ENCODE results near the gene TRIM25.

TRIM25 gene

GRCh38 chr17:56876766-56877179, 37.1 kb downstream of the TRIM25 start:
- Histone ChIP-seq H3K36me3 (ENCODE audit: control insufficient read depth, insufficient read depth, low read length) (no peaks in the 10 kb centered on the region), H3K27me3 (ENCODE audit: control insufficient read depth, insufficient read depth, low read length) (no peaks in the 10 kb centered on the region), H3K9ac (ENCODE audit: low read depth, low read length) (no peak overlapping the region), H3K4me1 (ENCODE audit: control insufficient read depth, insufficient read depth, low read length) (no peaks in the 10 kb centered on the region), H3K9me3 (ENCODE audit: control insufficient read depth, insufficient read depth, low read length) (no peaks in the 10 kb centered on the region), H3K4me3 (ENCODE audit: low read depth, low read length) (no peak overlapping the region)

- H3K4me1 ChIP-seq (ENCODE audit: control insufficient read depth, insufficient read depth, low read length), result no peaks in the 10 kb centered on the region
- no peak overlapping the region for H3K4me3 ChIP-seq (ENCODE audit: low read depth, low read length)
- no peaks in the 10 kb centered on the region for H3K36me3 ChIP-seq (ENCODE audit: control insufficient read depth, insufficient read depth, low read length)
- H3K9ac ChIP-seq (ENCODE audit: low read depth, low read length), result no peak overlapping the region
- H3K27me3 ChIP-seq (ENCODE audit: control insufficient read depth, insufficient read depth, low read length), result no peaks in the 10 kb centered on the region
- H3K9me3 ChIP-seq (ENCODE audit: control insufficient read depth, insufficient read depth, low read length), result no peaks in the 10 kb centered on the region
Observed at GRCh38 chr17:56870081-56870651, 43.7 kb downstream of the TRIM25 start.

GRCh38 chr17:56868716-56869115, 45.1 kb downstream of the TRIM25 start:
- Histone ChIP-seq H3K9me3 (ENCODE audit: control insufficient read depth, insufficient read depth, low read length) (no peaks in the 10 kb centered on the region), H3K27me3 (ENCODE audit: control insufficient read depth, insufficient read depth, low read length) (no peaks in the 10 kb centered on the region), H3K9ac (ENCODE audit: low read depth, low read length) (no peak overlapping the region), H3K36me3 (ENCODE audit: control insufficient read depth, insufficient read depth, low read length) (no peaks in the 10 kb centered on the region), H3K4me1 (ENCODE audit: control insufficient read depth, insufficient read depth, low read length) (no peaks in the 10 kb centered on the region), H3K4me3 (ENCODE audit: low read depth, low read length) (no peak overlapping the region)

- Histone ChIP-seq H3K9me3 (ENCODE audit: control insufficient read depth, insufficient read depth, low read length) (no peaks in the 10 kb centered on the region), H3K9ac (ENCODE audit: low read depth, low read length) (no peak overlapping the region), H3K4me1 (ENCODE audit: control insufficient read depth, insufficient read depth, low read length) (no peaks in the 10 kb centered on the region), H3K27me3 (ENCODE audit: control insufficient read depth, insufficient read depth, low read length) (no peaks in the 10 kb centered on the region), H3K36me3 (ENCODE audit: control insufficient read depth, insufficient read depth, low read length) (no peaks in the 10 kb centered on the region), H3K4me3 (ENCODE audit: low read depth, low read length) (no peak overlapping the region)
Observed at GRCh38 chr17:56867948-56868376, 45.9 kb downstream of the TRIM25 start.

DNA sequence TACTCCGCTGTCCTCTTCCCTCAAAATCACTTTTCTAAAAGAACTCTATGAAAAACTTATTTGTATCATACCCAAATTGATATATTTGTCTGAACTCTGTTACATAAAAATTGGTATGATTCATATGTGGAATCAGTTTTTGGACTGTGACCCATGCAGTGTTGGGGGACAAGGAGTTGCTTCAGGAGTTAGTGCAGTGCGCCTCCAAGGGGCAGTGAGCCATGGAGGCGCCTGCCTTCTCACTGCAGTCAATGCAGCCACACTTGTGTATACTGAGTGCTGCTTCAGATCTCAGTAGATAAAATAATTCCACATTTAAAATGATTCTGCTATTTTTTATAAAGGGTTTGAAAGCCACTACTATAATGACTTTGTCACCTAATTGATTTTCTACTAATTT, 47.4 kb downstream of the TRIM25 start:
- no peak overlapping the region for H3K4me3 ChIP-seq (ENCODE audit: low read depth, low read length)
- no peaks in the 10 kb centered on the region for H3K27me3 ChIP-seq (ENCODE audit: control insufficient read depth, insufficient read depth, low read length)
- no peaks in the 10 kb centered on the region for H3K36me3 ChIP-seq (ENCODE audit: control insufficient read depth, insufficient read depth, low read length)
- H3K9ac ChIP-seq (ENCODE audit: low read depth, low read length), result no peak overlapping the region
- no peaks in the 10 kb centered on the region for H3K9me3 ChIP-seq (ENCODE audit: control insufficient read depth, insufficient read depth, low read length)
- H3K4me1 ChIP-seq (ENCODE audit: control insufficient read depth, insufficient read depth, low read length), result no peaks in the 10 kb centered on the region

GRCh38 chr17:56866076-56866475, 47.8 kb downstream of the TRIM25 start:
- H3K27me3 ChIP-seq (ENCODE audit: control insufficient read depth, insufficient read depth, low read length), result no peaks in the 10 kb centered on the region
- no peaks in the 10 kb centered on the region for H3K36me3 ChIP-seq (ENCODE audit: control insufficient read depth, insufficient read depth, low read length)
- H3K4me3 ChIP-seq (ENCODE audit: low read depth, low read length), result no peak overlapping the region
- H3K4me1 ChIP-seq (ENCODE audit: control insufficient read depth, insufficient read depth, low read length), result no peaks in the 10 kb centered on the region
- H3K9me3 ChIP-seq (ENCODE audit: control insufficient read depth, insufficient read depth, low read length), result no peaks in the 10 kb centered on the region
- no peak overlapping the region for H3K9ac ChIP-seq (ENCODE audit: low read depth, low read length)

DNA sequence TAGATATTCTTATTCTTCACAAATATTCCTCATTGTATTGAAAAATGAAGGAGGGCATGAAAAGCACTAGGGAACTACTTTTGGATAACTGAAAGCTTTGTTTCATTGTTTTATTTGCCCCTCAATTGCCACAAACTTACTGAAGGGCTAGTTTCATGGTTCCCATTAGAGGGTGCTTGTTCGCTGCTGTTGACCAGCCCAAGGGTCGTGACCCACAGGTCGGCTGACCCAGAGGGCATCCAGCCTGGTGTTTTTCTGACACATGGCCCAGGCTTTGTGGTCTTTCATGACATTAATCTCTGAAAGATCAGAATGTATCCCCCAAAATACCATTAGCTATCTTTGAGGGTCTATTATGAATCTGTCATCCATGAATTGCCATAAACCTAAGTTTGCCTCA, 49.9 kb downstream of the TRIM25 start:
- H3K4me3 ChIP-seq (ENCODE audit: low read depth, low read length), result no peak overlapping the region
- H3K36me3 ChIP-seq (ENCODE audit: control insufficient read depth, insufficient read depth, low read length), result no peaks in the 10 kb centered on the region
- H3K4me1 ChIP-seq (ENCODE audit: control insufficient read depth, insufficient read depth, low read length), result peaks cover 2% of the 10 kb centered on the region
- no peaks in the 10 kb centered on the region for H3K9me3 ChIP-seq (ENCODE audit: control insufficient read depth, insufficient read depth, low read length)
- no peak overlapping the region for H3K9ac ChIP-seq (ENCODE audit: low read depth, low read length)
- H3K27me3 ChIP-seq (ENCODE audit: control insufficient read depth, insufficient read depth, low read length), result no peaks in the 10 kb centered on the region

DNA sequence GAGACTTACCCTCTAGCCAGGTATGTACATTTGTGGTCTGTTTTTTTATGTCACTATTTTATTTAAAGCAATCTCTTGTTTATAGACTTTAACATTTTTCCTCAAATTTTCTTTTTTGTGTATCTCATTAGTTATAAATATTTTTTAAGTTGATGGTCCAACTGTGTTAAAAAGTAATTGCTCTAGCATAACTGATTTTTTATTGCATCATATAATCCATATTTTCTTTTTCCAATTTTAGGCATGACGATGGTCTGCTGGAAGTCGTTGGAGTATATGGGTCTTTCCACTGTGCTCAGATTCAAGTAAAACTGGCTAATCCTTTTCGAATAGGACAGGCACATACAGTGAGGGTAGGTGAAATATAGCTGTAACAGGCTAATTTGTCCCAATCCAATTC, 52.0 kb downstream of the TRIM25 start:
- peaks cover 2% of the 10 kb centered on the region for H3K4me1 ChIP-seq (ENCODE audit: control insufficient read depth, insufficient read depth, low read length)
- H3K4me3 ChIP-seq (ENCODE audit: low read depth, low read length), result no peak overlapping the region

GRCh38 chr17:56851008-56851407, 62.8 kb downstream of the TRIM25 start:
- H3K4me1 ChIP-seq (ENCODE audit: control insufficient read depth, insufficient read depth, low read length), result no peaks in the 10 kb centered on the region
- no peak overlapping the region for H3K4me3 ChIP-seq (ENCODE audit: low read depth, low read length)
- no peaks in the 10 kb centered on the region for H3K27me3 ChIP-seq (ENCODE audit: control insufficient read depth, insufficient read depth, low read length)
- H3K9ac ChIP-seq (ENCODE audit: low read depth, low read length), result no peak overlapping the region
- no peaks in the 10 kb centered on the region for H3K9me3 ChIP-seq (ENCODE audit: control insufficient read depth, insufficient read depth, low read length)
- no peaks in the 10 kb centered on the region for H3K36me3 ChIP-seq (ENCODE audit: control insufficient read depth, insufficient read depth, low read length)

More for the DNA sequence above, 52.0 kb downstream of the TRIM25 start:
- Histone ChIP-seq H3K9ac (ENCODE audit: low read depth, low read length) (no peak overlapping the region), H3K36me3 (ENCODE audit: control insufficient read depth, insufficient read depth, low read length) (no peaks in the 10 kb centered on the region), H3K27me3 (ENCODE audit: control insufficient read depth, insufficient read depth, low read length) (no peaks in the 10 kb centered on the region), H3K9me3 (ENCODE audit: control insufficient read depth, insufficient read depth, low read length) (no peaks in the 10 kb centered on the region)

DNA sequence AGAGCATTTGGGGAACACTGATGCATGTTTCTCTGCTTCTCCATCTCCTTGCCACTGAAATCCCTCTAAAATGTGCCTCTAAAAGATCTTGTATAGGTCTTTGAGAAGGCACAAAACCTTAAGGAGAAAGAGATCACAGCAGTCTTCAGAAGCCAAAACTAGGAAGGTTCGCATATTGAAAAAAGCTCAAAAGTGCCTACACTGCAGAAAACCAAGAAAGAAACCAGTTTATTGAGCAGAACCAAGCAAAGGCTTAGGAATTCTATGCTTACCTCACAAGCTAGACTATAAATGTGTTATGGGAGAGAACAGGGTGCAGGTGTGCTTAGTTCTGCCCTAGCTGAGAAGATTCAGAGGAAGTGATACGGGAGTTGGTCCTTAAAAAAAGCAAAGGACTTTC, 63.3 kb downstream of the TRIM25 start:
- Histone ChIP-seq H3K9me3 (ENCODE audit: control insufficient read depth, insufficient read depth, low read length) (no peaks in the 10 kb centered on the region), H3K4me3 (ENCODE audit: low read depth, low read length) (no peak overlapping the region), H3K36me3 (ENCODE audit: control insufficient read depth, insufficient read depth, low read length) (no peaks in the 10 kb centered on the region), H3K4me1 (ENCODE audit: control insufficient read depth, insufficient read depth, low read length) (no peaks in the 10 kb centered on the region), H3K9ac (ENCODE audit: low read depth, low read length) (no peak overlapping the region), H3K27me3 (ENCODE audit: control insufficient read depth, insufficient read depth, low read length) (no peaks in the 10 kb centered on the region)

DNA sequence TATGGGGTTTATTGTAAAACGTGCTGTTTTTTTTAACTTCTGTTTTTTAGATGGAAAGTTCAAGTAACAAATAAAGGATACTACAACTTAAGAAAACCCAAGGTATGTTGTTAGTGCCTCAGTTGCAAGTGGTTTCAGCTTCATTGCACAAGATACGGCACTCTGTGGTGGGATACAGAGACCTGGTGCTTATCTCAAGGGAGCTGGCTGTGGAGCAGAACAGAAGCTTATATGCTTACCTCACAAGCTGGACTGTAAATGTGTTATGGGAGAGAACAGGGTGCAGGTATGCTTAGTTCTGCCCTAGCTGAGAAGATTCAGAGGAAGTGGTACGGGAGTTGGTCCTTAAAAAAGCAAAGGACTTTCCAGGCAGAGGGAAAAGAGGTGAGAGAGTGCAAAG, 64.7 kb downstream of the TRIM25 start:
- Histone ChIP-seq H3K36me3 (ENCODE audit: control insufficient read depth, insufficient read depth, low read length) (no peaks in the 10 kb centered on the region), H3K4me3 (ENCODE audit: low read depth, low read length) (no peak overlapping the region), H3K4me1 (ENCODE audit: control insufficient read depth, insufficient read depth, low read length) (no peaks in the 10 kb centered on the region), H3K27me3 (ENCODE audit: control insufficient read depth, insufficient read depth, low read length) (no peaks in the 10 kb centered on the region), H3K9me3 (ENCODE audit: control insufficient read depth, insufficient read depth, low read length) (no peaks in the 10 kb centered on the region), H3K9ac (ENCODE audit: low read depth, low read length) (no peak overlapping the region)

GRCh38 chr17:56847106-56847505, 66.7 kb downstream of the TRIM25 start:
- Histone ChIP-seq H3K9me3 (ENCODE audit: control insufficient read depth, insufficient read depth, low read length) (no peaks in the 10 kb centered on the region), H3K9ac (ENCODE audit: low read depth, low read length) (no peak overlapping the region), H3K27me3 (ENCODE audit: control insufficient read depth, insufficient read depth, low read length) (no peaks in the 10 kb centered on the region), H3K4me1 (ENCODE audit: control insufficient read depth, insufficient read depth, low read length) (no peaks in the 10 kb centered on the region), H3K4me3 (ENCODE audit: low read depth, low read length) (no peak overlapping the region), H3K36me3 (ENCODE audit: control insufficient read depth, insufficient read depth, low read length) (no peaks in the 10 kb centered on the region)

Data from iPS-15b (cell line).